HG02840 (cell line): ENCODE results near the gene GOLGA8N.

Experiments used
- ATAC-seq: cut with Tn5 transposase; IDR thresholded peaks from one replicate; pipeline ENCODE4 v1.9.1; 2021; ENCODE audit warnings: mild to moderate bottlenecking, moderate library complexity, moderate number of reproducible peaks; ENCODE audit not compliant: unreplicated experiment, low FRiP score

Gene GOLGA8N

DNA sequence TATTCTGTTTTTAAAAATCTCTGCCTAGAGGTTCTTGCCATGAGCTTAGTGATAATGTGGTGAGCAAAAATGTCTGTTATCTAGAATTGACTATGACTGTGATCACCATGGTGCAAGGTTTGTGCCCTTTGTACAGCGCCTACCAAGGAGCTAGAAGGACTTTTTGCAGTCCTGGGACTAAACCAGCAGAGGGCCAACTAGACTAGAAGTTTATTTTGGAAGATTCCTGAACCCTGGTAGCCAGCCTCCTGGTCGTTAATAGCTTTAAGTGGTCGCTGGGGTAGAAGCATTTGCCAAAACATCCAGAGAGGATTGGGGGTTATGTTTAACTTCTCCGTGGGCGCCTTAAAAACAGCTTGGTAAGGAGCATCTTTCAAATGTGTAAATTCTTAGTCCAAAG, 56.1 kb downstream of the GOLGA8N start:
- ATAC-seq, result no peak

DNA sequence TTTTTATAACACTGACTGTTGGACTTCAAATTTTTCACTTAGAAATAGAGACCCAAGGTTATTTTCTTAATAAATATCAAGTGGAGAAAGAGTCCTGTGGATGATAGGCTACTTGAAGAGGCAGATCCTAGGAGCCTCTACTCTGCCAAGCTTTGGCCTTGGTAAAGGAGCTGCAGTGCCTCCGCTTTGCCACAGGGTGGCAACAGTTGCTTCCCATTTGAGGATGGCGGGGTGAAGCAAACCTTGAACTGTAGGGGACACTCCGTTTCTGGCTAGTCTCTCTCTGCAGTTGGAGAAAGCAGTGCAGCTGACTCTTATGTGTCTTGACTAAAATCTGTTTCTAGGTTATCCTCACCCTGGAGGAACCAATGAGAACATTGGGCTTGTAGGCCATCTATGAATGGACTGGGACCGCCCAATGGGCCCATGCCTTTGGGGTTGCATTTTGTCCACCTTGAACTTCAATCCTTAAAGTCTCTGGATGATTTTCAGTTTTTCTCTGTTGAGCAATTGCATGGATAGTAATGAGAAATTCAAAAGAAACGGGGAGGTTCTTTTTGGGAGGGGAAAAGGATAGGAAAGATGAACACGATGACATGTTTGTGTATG, 58.1 kb downstream of the GOLGA8N start:
- ATAC-seq, result peak; percentile 58

DNA sequence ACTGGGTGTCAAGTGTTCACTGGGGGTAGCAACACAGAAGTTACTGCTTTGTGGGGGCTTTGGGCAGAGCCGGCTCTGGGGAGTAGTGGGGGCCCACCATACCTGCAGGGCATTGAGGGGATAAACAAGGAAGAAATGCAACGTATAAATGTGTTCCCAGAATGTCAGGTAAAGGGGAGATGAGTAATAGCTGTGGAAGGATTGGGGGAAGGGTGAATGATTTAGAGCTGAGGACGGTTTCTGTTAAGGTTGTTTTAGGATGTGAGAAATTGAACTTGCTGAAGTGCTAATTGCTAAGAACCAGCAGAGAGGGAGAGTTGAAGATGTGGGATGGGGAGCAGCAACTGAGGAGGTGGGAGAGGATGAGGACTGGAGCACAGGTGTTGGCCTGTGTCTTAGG, 58.9 kb downstream of the GOLGA8N start:
- no peak for ATAC-seq

DNA sequence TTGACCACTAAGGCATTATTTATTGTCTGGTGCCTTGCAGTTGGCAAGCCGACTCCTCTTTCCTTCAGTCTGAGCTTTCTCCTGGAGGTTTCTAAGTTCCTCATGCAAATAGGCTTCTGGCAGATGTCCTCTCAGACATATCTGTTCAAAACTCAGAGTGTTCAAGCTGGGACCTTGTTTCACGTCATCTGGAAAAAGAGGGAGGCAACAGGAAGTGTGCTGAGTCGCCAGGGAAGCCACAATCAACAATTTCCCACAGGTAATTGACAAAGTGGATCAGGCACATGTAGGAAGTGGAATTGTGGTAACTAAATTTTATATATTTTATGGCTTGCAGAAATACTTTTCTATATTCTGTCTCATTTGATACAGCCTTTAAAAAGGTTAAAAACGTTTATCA, 62.8 kb downstream of the GOLGA8N start:
- no peak for ATAC-seq

GRCh38 chr15:32656496-32656895, 63.2 kb downstream of the GOLGA8N start:
- no peak for ATAC-seq
